Activated T-cell treated with anti-CD3 and anti-CD28 coated beads for 4 hours (primary cell): ENCODE data around the gene GRP.
"Not testable (repeated sequence)": the region's sequence is repeated elsewhere in the genome, so short reads cannot be mapped to it uniquely, and the experiment has no call there.

Experiments used
- DNase-seq: peaks from one replicate; pipeline ENCODE4 v3.0.0-alpha.2; 2020

Gene GRP

DNA sequence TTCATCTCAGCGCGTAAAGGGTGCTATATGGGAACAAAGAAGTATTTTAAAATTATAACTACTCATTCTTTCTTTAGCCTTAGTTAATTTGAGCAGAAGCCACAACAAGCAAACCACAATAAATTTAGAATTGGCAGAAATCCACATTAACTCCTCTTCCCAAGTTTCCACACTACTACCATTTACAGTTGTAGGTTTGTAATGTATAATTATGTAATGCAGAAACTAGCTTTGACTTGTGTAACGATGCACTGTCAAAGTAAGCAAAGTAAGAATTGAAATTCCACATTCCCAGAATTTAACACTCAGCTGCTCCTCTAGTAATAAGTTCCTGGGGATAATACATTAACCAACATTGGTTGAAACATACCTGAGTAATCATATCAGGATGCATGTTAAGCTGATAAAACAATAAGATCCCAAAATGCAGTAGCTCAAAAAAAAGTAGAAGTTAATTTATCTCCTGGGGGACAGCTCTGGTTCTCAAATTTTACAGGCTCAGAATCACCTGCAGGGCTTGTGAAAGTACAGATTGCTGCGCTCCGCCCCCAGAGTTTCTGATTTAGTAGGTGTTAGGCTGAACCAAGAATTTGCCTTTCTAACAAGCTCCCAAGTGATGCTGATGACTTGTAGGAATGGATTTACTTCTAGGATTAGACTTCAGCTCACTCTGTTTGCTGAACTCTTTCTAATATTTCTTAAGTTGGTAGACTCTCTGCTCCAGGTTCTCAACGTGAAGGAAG lies 9.9 kb downstream of the GRP start:
- no peak for DNase-seq

DNA sequence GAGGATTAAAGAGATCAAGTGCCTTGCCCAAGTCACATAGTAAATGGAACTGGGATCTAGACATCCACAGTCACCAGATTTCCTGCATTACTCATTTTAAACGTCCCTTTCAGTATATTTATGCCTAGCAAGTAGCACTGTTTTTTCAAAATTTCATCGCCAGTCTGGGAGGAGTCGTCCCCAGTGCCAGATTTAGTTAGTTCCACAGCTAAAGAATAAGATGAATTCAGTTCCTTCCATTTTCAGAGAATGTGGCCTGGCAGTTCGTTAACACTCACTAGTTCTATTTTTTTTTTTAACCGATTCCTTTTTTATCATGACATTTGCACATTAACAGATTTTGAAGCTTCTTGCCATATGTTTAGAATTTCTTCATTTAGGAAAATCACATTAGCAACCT lies 11.2 kb downstream of the GRP start:
- DNase-seq = no peak

- DNase-seq = no peak
Measured at GRCh38 chr18:59231877-59232276, 11.9 kb downstream of the GRP start.

- no peak for DNase-seq
Measured at GRCh38 chr18:59232309-59233016, 12.5 kb downstream of the GRP start.

DNA sequence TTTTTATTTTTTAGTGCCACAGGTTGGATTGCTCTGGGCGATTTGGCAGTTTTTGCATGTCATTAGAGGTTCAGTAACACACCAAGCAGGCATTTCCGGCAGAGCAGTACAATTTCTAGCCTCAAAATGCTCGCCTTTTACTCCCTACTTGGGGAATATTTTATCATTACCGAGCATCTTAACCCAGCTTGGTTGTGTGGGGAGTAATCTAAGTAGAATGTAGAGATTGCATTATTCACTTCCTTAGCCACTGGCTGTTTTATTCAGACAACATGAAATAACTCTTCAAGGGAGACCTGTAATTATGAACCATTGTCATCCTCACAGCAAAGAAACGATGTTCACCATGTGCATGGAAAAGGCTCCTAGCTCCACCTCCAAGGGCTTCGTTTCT lies 13.1 kb downstream of the GRP start:
- no peak for DNase-seq

- DNase-seq = no peak
Measured at GRCh38 chr18:59238385-59238784, 18.4 kb downstream of the GRP start.

GRCh38 chr18:59239642-59240041 lies 19.7 kb downstream of the GRP start:
- no peak for DNase-seq

DNA sequence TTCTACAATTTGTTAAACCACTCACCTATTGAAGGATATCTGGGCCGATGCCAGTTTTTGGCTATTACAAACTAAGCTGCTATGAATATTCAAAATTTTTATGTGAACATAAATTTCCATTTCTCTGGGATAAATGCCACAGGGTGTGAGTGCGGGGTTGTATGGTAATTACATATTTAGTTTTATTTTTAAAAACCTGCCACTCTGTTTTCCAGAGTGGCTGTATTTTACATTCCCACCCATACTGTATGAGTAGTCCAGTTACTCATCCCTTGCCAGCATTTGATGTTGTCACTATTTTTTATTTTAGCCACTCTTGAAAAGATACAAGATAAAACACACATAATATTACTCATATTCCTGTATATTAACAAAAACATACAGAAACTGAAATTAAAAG lies 22.9 kb downstream of the GRP start:
- no peak for DNase-seq

- no peak for DNase-seq
Measured at GRCh38 chr18:59246796-59247195, 26.8 kb downstream of the GRP start.

GRCh38 chr18:59249199-59249774 lies 29.3 kb downstream of the GRP start:
- no peak for DNase-seq

DNA sequence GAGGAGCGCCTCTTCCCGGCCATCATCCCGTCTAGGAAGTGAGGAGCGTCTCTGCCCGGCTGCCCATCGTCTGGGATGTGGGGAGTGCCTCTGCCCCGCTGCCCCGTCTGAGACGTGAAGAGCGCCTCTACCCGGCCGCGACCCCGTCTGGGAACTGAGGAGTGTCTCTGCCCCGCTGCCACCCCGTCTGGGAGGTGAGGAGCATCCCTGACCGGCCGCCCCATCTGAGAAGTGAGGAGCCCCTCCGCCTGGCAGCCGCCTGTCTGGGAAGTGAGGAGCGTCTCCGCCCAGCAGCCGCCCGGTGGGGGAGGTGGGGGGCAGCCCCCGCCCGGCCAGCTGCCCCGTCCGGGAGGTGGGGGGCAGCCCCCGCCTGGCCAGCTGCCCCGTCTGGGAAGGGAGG lies 35.5 kb downstream of the GRP start:
- DNase-seq = not testable (repeated sequence)

GRCh38 chr18:59261842-59262241 lies 41.9 kb downstream of the GRP start:
- not testable (repeated sequence) for DNase-seq

GRCh38 chr18:59262243-59262642 lies 42.3 kb downstream of the GRP start:
- not testable (repeated sequence) for DNase-seq

GRCh38 chr18:59263661-59264060 lies 43.7 kb downstream of the GRP start:
- no peak for DNase-seq

DNA sequence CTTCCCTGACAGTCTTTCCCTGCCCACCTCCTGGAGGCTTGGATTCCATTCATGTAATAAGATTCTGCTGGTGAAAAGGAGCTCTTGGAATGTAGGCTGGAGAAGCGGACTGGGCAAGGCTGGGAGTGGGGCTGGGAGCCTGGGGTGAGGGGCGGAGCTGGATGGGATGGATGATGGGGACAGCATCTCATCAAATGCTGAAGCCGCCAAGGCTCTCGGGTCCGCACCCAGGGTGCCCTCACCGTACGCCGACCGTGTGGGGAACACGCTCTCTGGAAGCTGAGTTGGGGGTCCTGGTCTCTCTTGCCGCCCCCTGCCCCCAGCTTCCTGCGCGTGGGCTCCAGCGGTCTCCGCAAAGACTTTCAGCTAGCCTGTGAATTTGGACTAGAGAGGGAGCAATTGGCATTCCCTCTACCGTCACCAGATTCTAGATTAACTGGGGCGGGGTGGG lies 44.2 kb downstream of the GRP start:
- no peak for DNase-seq

- no peak for DNase-seq
Measured at GRCh38 chr18:59264651-59265245, 44.8 kb downstream of the GRP start.

GRCh38 chr18:59265246-59265973 lies 45.5 kb downstream of the GRP start:
- DNase-seq = no peak

DNA sequence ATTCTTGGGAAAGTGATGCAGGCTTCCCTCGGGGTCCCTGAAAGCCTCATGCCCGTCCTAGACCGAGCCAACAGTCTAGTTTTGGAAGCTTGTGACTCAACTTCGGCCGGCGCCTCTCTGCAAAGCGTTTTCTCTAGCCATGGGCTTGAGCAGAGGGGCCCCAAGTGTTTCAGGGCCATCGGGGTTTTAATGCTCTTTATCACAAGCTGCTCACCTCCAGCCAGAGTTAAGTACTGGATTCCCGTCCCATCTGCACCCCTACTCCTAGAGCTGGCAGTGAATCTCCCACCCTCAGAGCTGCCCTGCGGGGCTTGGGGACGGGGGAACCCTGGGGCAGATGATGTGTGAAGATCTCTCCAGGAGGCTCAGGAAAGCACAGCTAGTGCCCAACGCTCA lies 46.0 kb downstream of the GRP start:
- DNase-seq = no peak

DNA sequence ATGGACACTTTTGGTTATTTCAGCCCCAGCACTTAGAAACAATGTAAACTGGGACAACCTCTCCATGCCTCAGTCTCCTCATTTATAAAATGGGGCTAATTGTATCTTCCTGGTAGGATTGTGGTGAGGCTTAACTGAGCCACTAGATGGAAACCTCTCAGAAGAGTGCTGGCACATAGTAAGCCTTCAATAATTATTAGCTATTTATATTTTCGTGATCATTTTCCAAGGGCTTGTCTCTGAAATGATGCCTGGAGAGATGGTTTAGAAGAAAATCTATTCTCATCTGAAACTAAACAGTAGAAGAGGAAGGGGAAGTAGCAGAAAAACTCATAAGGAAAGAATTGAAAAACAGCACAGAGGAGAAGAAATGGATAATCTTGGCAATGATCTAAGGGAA lies 46.5 kb downstream of the GRP start:
- DNase-seq = no peak

DNA sequence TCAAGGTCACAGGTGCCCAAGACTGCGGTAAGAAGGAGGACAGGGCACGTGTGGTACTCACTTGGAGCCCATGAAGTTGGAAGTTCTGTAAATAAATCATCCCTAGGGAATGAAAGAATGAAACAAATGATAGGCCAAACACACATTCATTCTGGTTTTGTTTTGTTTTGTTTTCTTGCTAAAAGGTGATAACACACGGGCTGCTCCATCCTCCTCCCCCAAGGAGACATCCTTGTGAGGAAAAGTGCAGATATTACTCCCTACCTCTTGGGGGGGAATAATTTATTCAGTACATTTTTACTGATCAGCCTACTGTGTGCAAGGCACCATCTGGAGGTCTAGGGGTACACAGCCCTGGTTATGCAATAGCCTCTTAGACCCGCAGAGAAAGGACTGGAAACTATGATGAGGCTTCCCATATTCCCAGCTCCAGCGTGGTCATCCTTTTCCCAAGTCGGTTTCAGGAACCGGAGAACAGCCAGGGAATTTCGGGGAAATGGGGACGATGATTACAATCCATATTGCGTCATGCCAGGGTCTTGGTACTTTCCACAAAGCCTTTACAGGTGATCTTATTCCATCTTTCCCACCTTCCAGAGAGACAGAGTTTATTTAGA lies 47.0 kb downstream of the GRP start:
- no peak for DNase-seq

GRCh38 chr18:59267503-59268126 lies 47.7 kb downstream of the GRP start:
- no peak for DNase-seq

GRCh38 chr18:59268127-59268720 lies 48.3 kb downstream of the GRP start:
- DNase-seq = no peak
